GM19099 (cell line): Measurements from ENCODE around the gene RAB11FIP4.

Experiments
- POLR2A ChIP-seq: IDR thresholded peaks from 3 replicates; pipeline ENCODE4 v1.6.1; 2011; ENCODE audit warnings: low read depth; ENCODE audit not compliant: insufficient read length; ENCODE audit errors: extremely low read depth

Gene RAB11FIP4

DNA sequence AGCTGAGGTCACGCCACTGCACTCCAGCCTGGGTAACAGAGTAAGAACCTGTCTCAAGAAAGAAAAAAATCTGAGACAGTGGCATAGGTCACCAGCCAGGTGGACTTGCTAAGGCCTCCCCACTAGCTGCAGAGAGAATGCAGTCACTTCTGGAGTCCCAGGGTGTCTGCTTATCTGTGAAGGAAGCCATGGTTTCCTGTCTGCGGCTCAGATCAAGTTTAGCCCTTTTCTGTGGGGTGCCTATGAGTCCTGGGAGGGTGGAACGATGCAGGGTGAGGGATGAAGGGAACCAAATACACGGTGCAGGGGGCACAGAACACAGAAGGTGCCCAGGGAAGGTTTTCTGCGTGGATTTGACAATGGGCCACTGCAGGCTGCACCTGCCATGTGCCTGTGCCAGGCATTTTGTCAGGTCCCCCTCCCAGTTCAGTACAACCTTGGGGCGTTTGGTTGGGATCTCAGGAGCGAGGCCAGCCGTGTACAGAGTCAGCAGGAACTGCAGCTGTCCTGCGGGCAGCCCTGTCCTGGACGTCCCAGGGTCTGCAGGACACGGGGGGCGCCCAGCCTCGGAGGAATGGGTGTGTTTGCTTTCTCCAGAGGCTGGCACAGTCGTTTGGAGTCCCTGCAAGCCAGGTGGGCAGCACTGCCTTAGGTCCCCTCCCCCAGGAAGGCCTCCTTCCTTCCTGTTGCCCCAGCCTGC lies 41.8 kb downstream of the RAB11FIP4 start:
- TF ChIP-seq POLR2A: no peak

DNA sequence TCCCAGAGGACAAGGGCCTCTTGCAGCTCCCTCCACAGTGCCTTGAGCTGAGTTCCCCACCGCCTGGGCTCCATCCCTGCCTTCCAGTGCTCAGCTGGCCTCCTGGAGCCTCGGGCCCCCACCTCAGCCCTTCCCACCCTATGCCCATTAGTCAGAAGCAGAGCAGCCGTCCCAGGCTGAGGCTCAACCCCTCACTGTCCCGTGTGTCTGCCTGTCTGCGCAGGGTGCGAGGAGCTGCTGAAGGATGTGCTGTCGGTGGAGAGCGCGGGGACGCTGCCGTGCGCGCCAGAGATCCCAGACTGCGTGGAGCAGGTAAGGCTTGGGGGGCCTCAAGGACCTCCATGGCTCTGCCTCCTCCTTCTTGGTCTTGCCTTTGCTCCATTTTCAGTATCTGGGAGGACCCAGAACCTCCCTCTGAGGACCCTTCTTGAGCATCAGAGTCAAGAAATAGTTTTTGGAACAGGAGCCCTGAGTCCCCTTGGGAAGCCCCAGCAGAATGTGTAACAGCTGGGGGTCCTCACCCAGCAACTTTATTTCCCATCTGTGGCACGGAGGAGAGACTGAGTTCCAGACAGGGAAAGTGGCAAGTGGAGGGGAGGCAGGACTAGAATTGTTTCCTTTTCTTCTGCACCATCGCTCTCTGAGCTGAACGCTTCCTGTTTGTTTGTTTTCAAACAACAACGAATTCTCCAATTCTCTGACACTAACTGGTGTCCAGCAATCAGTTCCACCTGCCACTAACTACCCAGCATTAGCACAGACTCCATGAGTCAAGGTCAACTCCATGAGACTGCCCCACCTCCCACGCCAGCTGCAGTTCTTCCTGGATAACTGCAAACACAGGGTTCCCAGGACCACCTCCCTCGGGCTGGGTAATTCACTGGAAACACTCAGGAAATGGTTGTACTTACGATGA lies 42.6 kb downstream of the RAB11FIP4 start:
- no peak for TF ChIP-seq POLR2A

DNA sequence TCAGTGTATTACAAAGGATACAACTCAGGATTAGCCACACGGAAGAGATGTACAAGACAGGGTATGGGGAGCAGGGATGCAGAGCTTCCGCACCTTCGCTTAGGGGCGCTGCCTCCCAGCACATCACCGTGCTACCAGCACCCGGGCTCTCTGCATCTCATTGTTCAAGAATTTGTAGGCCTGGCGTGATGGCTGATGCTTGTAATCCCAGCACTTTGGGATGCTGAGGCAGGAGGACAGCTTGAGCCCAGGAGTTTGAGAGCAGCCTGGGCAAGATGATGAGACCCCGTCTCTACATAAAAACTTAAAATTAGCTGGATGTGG lies 43.2 kb downstream of the RAB11FIP4 start:
- TF ChIP-seq POLR2A: no peak

DNA sequence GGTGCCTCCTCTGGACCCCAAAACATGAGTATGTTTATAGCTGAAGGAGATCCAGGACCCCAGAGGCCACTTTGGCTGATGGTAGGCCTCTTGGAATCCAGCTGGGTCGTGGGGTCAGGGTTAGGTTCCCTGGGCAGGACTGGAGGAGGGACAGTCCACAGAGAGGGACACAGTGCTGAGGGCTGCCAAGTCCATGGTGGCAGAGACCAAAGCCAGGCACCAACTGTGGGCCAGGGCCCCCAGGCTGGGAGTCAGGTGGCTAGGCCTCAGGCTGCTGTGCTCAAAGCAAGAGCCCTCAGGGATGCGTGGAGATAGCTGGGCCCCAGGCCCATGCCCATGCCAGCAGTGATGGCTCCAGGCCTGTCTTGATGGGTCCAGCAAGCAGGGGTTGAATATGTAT lies 44.1 kb downstream of the RAB11FIP4 start:
- no peak for TF ChIP-seq POLR2A

DNA sequence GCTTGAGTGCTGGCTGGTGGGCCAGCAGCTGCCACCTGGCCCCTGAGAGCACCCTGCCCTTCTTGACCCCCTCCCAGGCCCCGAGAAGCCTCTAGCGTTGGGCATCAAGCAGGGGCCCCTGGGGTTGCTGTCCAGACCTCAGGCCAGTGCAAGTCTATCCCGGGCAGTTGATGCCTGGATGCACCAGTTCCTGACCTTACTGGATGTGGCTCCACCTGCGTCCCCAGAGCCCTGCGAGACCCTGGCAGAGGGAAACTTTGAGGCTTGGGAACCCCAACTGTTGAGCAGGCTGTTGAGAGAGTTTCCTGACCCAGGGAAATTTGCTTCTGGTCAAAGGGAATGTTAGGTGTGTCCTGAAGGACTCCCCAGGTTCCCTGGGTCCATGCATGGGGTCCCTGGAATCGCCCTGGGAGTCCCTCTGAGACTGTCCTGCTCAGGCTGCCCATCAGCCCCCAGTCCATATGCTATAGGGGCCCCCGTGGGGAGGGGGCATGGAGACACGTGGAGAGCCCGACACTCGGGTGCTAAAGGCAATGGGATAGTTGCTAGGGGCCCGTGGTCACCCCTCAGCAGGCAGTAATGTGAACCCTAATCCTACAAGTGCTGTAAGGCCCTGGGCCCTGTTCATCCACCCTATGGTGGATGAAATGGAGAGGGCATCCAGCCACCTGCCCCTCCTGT lies 46.4 kb downstream of the RAB11FIP4 start:
- TF ChIP-seq POLR2A: no peak

DNA sequence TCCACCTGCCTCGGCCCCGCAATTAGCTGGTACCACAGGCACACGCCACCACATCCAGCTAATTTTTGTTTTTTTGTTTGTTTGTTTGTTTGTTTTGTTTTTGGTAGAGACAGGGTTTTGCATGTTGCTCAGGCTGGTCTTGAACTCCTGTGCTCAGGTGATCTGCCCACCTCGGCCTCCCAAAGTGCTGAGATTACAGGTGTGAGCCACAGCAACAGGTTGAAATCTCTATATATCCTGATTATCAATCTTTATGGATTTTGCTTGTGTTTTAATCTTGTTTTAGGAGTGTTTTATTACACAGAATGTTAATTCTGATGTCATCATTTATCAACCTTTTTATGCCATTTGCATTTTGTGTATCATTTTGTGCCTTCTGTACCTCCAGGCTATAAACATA lies 48.2 kb downstream of the RAB11FIP4 start:
- no peak for TF ChIP-seq POLR2A

DNA sequence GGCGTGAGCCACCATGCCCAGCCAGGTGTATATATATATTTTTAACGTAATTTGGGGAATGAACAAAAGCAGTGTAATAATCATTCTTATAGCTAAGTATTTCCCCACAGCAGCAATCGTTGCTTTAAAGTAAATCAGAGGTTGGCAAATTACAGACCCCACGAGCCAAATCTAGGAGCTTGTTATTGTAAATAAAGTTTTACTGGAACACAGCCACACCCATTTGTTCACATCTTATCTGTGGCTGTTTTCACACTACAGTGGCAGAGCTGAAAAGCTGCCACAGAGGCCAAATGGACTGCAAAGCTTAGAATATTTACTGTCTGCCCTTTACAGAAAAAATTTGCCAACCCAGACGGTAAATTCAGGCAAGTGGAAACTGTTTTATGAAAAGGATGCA lies 50.8 kb downstream of the RAB11FIP4 start:
- TF ChIP-seq POLR2A: no peak

DNA sequence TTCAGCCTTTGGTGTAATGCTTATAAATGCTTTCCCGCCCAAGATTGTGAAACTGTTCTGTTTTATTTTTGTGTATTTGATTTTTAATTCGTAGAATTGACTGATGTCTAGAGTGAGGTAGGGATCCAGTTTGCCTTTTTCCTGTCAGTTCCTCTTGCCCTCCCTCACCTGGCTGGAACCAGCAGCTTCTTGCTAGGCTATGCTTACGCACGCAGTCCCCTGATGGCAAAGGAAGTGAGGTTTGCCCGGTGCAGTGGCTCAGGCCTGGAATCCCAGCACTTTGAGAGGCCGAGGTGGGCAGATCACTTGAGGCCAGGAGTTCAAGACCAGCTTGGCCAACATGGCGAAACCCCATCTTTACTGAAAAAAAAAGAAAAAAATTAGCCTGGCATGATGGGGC lies 51.9 kb downstream of the RAB11FIP4 start:
- no peak for TF ChIP-seq POLR2A

DNA sequence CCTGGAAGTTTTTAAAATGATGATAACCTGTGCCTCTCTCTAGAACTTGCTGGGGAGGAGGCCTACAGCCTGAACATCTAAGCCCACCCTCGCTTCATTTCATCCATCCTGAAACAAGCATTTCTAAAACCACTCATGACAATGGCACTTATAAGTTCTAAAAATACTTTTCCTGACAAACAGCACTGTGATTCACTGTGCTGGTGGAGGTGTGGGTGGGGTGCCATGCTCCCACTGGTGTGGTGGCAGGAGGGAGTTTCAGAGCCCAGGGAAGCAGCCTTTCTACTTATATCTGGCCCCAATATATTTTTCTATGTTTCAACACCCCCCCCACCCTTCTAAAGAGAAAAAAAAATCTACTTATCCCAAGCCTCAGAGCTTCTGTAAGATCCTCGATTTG lies 52.6 kb downstream of the RAB11FIP4 start:
- no peak for TF ChIP-seq POLR2A

DNA sequence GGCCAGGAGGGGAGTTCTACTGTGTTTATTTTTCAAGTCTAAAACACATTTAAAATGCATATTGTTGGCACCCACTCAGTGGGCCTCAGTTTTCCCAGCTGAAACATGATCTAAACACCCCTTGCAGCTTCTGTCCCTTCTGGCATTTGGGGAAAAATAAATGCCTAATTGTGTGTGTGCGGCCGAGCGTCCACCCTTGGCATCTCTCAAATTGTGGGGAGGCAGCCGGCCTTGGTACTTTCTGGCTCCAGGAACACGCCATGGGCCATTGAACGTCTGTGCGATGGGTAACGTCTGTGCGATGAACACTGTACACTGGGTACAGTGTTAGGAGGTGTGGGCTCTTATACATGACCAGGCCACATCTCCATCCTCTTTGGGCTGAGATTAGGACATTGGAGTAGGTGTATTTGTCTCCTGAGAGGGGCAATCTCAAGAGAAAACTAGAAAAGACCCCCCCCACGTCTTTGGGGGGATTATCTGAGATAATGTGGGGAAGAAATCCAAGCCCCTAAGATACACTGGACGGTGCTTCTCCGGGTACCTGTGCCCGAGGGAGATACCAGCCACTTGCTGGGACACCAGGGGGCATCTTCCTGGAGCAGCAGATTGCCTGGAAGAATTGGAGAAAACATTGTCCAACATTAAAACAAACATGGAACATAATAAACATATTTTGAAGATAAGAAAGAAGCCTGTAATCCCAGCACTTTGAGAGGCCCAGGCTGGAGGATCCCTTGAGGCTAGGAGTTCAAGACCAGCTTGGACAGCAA lies 54.9 kb downstream of the RAB11FIP4 start:
- TF ChIP-seq POLR2A: no peak

DNA sequence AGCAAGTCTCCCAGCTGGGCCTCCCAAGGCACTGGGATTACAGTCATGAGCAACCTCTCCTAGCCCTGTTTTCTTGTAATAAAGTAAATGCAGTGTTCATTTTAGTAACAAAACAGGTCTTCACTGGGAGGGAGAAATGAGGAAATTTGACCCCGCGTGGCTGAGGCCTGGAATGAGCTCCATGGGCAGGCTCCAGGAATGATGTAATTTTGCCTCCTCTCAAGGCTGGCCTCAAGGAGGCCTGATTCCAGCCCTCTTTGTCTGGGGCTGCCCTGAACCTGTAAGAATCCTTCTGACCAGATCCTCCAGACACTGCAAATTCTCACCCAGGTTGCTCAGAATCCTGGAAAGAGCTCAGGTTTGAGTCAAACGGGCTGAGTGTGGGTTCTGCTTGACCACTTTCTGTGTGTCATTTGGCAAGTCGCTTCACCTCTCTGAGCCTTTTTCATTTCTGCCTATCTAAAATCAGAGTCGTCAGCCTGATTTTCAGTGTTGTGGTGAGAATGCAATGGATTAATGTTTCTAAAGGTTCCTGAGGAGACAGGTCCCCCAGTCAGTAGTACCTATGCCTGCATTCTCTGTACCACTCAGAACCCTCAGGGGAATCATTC lies 57.1 kb downstream of the RAB11FIP4 start:
- no peak for TF ChIP-seq POLR2A

DNA sequence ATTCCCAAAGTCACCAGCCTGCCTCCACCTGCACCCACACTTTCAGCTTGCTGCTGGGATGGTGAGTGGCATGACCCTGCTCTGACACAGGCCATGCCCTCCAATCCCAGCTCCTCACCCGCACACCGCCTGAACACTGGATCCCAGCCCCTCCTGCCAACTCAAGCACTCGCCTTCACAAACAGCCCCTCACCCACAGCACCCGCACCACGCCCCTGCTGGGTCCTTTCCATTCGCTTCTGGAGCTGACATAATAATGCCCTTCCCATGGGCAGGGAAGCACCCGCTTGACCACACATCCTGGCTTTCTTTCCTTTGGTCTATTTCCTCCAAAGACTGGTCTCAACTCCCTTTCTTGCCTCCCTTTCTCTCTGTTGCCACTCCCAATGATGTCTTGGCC lies 57.6 kb downstream of the RAB11FIP4 start:
- TF ChIP-seq POLR2A: no peak

DNA sequence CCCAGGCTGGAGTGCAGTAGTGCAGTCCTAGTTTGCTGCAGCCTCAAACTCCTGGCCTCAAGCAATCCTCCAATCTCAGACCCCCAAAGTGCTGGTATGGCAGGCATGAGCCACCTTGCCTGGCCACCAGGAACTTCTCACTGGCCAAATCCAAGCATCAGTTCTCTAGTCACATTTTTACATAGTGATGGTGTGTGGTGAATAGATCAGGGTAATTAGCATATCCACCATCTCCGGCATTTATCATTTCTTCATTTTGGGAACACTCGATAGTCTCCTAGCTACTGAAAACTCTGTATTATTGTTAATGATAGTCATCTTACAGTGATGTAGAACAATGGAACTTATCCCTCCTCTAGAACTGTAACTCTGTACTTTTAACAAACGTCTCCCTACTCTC lies 58.3 kb downstream of the RAB11FIP4 start:
- TF ChIP-seq POLR2A: no peak

DNA sequence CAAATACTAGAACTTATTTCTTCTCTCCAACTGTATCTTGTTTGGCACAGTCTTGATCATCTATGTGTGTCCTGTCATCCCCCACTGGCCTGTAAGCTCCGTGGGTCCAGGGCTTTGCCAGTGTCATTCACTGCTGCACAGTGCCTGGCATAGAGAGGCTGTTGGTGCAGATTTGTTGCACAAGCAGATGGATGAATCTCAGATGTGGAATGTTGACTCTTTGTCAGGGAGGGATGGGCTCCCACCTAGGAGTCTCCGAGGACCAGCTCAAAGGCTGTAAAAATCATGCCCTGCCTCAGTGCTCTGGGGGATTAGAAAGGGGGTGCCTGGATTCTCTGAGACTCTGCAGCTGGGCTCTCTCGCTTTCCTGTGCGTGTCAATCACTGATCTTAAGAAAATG lies 60.6 kb downstream of the RAB11FIP4 start:
- no peak for TF ChIP-seq POLR2A
